Dermis microvascular lymphatic vessel endothelial cell (primary cell): ENCODE results near the gene EPHB1. TPM values are rescaled to one million over a fixed set of nuclear protein-coding genes. Genes with fewer than 3 reads are reported as not detected.

Experiments
- DNase-seq, 2 donors: peaks; one replicate each; pipeline versions ENCODE4 v3.0.0 to v3.0.0-alpha.2; 2010; ENCODE audit warnings: low read depth in 2 of 2
- total RNA-seq: library from RNA; depleted of rRNA; stranded (reverse); fragments of >200 nt; gene quantifications from 2 replicates; pipeline ENCODE4 v1.2.1, GENCODE V29; 2014

The EPHB1 gene
- total RNA-seq, 1 donor from 2014 or later: 1.4 TPM

DNA sequence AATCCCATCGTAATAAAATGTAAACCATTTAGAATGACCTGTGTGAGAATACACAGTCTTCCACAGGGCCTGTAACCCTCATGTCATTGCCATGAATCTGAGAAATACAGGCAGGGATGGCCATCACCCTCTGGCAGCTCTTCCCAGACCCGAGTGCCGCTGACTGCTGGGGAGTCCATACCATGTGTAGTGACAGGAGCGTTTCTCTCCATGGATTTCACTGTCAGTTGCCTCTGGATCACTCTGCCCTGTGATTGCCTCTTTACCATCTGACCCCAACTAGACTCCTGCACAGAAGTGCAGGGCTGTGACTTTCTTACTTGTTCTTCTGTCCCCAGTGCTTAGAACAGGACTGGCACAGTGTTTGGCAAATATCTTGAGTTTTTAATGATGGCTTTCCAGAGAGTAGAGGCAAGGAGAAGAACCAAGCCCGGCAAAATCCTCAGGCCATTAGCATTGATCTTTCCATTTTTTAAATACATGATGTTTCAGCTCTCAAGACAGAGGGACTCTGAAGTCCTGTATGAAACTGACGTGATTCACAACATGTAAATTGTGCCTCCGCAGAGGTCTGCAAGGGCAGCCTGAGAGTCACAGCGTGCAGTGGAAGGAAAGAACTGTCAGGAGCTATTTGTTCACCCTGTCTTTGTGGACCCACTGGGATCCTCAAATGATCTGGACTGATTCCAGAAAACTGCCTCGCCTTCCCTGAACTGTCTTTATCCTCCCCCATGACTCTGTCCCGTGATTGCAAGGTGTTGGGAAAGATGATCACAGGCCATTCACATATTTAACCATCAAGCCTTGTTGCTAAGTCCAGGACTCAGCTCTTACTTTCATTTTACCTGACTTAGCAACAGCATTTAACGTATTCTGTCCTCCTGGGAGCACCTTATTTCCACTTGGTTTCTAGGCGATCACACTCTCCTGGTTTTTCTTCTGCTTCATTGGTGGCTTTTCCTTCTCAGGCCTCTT lies 354.9 kb downstream of the EPHB1 start:
- DNase-seq: no peak

GRCh38 chr3:135154186-135154585 lies 359.1 kb downstream of the EPHB1 start:
- no peak for DNase-seq

DNA sequence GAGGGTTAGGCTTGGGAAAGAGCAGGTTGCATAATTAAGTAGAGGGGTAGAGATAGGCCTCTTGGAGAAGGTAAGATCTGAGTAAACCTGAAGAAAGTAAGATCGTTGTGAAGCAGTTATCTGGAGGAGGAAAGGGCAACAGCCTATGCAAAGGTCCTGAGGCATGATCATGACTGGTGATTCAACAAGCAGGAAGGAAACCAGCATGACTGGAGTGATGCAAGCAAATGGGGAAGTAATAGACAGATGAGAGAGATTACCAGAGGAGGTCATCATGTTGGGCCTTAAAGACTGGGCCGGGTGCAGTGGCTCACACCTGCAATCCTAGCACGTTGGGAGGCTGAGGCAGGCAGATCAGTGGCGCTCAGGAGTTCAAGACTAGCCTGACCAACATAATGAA lies 360.2 kb downstream of the EPHB1 start:
- DNase-seq: no peak

GRCh38 chr3:135155791-135156190 lies 360.7 kb downstream of the EPHB1 start:
- DNase-seq: no peak

DNA sequence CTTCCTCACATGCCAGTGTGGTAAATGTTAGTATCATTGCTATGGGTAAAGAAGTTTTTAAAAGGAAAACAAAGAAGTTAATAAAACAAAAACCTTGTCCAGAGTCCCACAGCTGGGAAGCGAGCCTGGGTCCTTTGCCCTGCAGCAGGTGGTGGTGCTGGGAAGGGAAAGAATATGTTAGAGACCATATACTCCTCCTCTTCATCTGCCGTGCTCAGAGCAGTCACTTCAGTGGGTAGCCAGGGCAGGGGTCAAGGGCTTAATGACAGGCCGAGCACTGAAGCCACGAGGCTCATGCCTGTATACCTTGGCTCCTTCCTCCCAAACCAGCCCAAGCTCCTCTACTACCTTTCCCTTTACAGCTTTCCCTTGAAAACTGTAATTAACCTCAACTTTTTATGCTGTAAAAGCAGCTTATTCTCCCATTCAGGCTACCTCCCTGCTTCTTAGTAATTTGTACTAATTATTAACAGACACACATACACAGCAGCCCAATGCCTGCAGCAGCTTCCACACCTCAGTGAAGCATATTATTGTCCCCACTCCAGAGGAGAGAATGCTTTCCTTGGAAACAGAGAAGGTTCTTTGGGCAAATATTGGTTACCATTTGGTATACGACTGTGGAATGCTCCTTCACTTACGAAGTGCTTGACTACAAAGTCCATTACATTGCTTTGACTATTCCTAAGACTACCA lies 362.1 kb downstream of the EPHB1 start:
- DNase-seq: no peak

GRCh38 chr3:135158520-135158919 lies 363.5 kb downstream of the EPHB1 start:
- no peak for DNase-seq

GRCh38 chr3:135159681-135160247 lies 364.7 kb downstream of the EPHB1 start:
- no peak for DNase-seq

DNA sequence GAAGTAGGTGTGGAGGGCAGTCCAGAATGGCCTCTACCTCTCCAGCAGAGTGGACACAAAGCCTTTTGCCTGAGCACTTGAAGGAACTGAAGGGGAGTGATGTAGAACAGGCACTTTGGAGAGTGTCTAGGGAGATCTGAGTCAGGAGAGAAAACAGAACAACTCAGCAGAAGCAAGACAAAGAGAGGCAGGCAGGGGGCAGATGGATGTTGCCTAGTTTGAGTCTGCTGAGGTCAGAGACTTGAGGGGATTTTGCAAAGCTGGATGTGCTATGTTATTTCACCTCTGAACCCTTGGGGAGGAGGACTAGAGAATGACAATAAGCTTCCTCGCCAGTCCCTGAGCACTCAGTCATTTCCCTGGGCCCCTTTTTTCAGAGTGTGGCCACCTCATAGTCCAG lies 366.4 kb downstream of the EPHB1 start:
- DNase-seq: no peak

DNA sequence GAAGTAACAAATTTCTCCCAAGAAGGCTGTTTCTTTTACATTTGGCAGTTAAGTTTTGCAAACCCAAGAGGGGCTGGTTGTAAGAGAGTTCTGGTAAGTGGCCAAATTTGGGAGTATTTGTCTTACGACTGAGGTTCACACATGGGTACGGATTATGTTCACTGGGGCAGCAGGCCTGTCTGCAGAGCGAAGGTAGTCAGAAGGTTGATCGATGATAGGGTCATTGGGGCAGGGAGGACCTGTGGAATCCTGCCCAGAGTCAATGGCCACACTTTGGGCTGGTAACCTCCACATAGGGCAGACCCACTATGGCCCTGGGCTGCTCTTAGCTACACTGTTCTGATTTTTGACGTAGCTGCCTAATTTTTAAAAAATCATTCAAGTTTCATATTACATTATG lies 368.6 kb downstream of the EPHB1 start:
- no peak for DNase-seq

DNA sequence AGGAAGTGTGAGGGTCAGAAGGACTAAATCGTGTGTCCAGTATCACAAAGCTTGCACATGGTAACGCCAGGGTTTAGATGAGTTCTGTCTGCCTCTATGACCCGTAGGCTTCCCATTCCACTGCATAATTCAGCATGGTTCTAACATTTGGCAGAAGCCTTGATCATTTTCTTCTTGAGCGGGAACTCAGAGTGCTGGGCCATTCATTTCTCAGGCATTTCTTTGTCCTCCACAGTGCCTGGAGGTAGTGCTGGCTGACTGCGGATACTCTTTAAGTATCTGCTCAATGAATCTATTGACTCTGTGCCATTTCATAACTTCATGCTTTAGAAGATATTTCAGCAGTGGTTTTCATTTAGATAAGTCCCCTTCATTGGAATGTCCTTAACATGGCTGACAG lies 370.2 kb downstream of the EPHB1 start:
- no peak for DNase-seq

- DNase-seq: no peak
Measured at GRCh38 chr3:135166266-135166825, 371.3 kb downstream of the EPHB1 start.

DNA sequence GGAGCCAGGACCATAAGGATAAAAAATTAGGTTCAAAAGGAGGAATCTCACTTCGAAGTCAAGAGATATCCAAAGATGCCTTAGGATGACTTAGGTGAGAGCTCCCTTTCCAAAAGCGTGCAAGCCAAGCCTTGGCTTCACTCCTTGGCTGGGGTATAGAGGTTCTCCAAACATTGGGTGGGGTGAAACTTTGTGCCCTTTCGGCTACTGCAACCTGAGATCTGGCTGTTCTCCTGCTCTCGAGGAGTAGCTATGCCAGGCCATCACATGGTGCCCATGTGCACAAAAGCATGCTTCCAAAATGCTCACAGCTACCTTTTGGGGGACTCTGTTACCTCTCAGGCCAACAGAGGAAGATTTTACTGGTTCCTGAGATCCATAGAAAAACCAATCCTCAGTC lies 373.8 kb downstream of the EPHB1 start:
- DNase-seq: no peak

DNA sequence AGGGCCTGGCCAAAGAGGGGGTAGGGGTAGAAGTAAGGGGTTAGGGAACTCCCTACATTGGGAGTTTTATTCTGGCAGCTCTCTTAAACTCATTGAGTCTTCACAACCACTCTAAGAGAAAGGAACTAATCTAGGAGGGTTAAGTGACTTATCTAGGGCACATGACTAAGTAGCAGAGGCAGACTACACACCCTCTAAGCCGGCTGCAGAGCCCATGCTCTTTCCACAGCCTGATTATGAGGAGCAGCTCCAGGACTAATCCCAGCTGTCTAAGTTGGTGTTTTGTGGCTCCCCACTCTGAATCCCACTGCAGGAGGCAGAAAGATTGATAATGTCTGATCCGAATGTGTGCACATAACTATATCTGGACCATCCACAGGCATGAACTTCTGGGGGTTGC lies 374.6 kb downstream of the EPHB1 start:
- no peak for DNase-seq

- no peak for DNase-seq
Measured at GRCh38 chr3:135170732-135171131, 375.7 kb downstream of the EPHB1 start.

DNA sequence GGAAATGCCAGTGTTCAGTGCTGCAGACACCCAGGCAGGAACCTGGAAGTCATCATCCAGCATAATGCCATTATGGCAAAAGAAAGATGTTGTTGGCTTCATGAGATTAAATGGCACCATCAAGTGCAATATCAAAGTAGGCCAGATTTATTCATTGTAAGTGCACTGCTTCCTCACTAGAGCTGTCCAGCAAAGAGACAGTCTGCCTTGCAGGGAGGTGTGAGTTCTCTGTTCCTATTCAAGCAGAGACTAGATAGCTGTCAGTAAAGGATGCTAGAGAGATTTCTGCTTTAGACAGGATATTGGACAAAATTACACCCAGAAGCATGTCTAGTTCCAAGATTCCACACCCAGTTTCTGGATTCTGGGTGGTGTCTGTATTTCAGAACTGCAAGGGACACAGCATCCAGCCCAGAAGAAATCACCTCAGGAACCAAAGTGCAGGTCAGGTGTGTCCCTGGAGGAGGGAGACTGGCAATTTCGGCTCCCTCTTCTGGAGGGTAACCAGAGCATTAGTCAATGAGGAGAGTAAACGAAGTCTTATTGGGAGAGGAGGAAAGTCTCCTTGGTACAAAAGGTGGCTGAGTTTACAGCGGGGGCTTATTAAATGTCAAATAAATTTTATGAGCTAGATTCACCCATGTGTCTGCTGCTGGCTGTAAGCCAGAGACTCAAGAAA lies 377.3 kb downstream of the EPHB1 start:
- DNase-seq: no peak

- DNase-seq: no peak
Measured at GRCh38 chr3:135175728-135176277, 380.7 kb downstream of the EPHB1 start.

- DNase-seq: no peak
Measured at GRCh38 chr3:135176881-135177280, 381.8 kb downstream of the EPHB1 start.

- DNase-seq: no peak
Measured at GRCh38 chr3:135178566-135178965, 383.5 kb downstream of the EPHB1 start.

GRCh38 chr3:135181408-135181807 lies 386.3 kb downstream of the EPHB1 start:
- DNase-seq: no peak

GRCh38 chr3:135182364-135182998 lies 387.4 kb downstream of the EPHB1 start:
- DNase-seq: no peak

- DNase-seq: no peak
Measured at GRCh38 chr3:135190658-135191057, 395.6 kb downstream of the EPHB1 start.
